Measurements from ENCODE around the gene PGM5. TPM values are rescaled to one million over a fixed set of nuclear protein-coding genes. Genes with fewer than 3 reads are reported as not detected.

PGM5 gene
- total and polyA plus RNA-seq, 2 donors from 2014 or later: 16.3 to 53.1 TPM

- H3K4me1 ChIP-seq (ENCODE audit: control insufficient read depth in 2 of 3, insufficient read depth in 2 of 3, low read depth in 1 of 3, low read length in 3 of 3): no peaks in the 10 kb centered on the region
- H3K9me3 ChIP-seq (ENCODE audit: control insufficient read depth in 2 of 3, insufficient read depth in 1 of 3, low read length in 3 of 3): no peaks in the 10 kb centered on the region
- peaks cover 0 to 2% (median 0%) of the 10 kb centered on the region in 3 donors for H3K36me3 ChIP-seq (ENCODE audit: control insufficient read depth in 2 of 3, insufficient read depth in 3 of 3, low read length in 3 of 3)
- no peaks in the 10 kb centered on the region for H3K27me3 ChIP-seq (ENCODE audit: control insufficient read depth, insufficient read depth, low read length)
- no peak for DNase-seq
- TF ChIP-seq CTCF (IDR thresholded peaks at IDR 0.05; ENCODE audit: borderline replicate concordance, extremely low read depth, insufficient read depth): no peak
- intact Hi-C loops (cut with DNase I): no loop called here
- H3K9ac ChIP-seq (ENCODE audit: low read length in 3 of 3): no peak overlapping the region
- H3K27ac ChIP-seq (ENCODE audit: low read depth in 2 of 2, low read length in 2 of 2): no peak overlapping the region
- no peak for FAIRE-seq
- H3K4me3 ChIP-seq (ENCODE audit: low read length in 3 of 3): no peak overlapping the region
Observed at GRCh38 chr9:68480807-68481206, 124.4 kb downstream of the PGM5 start.

- Histone ChIP-seq H3K27me3 (ENCODE audit: control insufficient read depth, insufficient read depth, low read length) (no peaks in the 10 kb centered on the region), H3K9ac (ENCODE audit: low read length in 3 of 3) (no peak overlapping the region), H3K36me3 (ENCODE audit: control insufficient read depth in 2 of 3, insufficient read depth in 3 of 3, low read length in 3 of 3) (peaks cover 0 to 5% (median 0%) of the 10 kb centered on the region in 3 donors), H3K27ac (ENCODE audit: low read depth in 2 of 2, low read length in 2 of 2) (no peak overlapping the region), H3K9me3 (ENCODE audit: control insufficient read depth in 2 of 3, insufficient read depth in 1 of 3, low read length in 3 of 3) (peaks cover 0 to 6% (median 5%) of the 10 kb centered on the region in 3 donors), H3K4me3 (ENCODE audit: low read length in 3 of 3) (no peak overlapping the region), H3K4me1 (ENCODE audit: control insufficient read depth in 2 of 3, insufficient read depth in 2 of 3, low read depth in 1 of 3, low read length in 3 of 3) (no peaks in the 10 kb centered on the region)
- DNase-seq (no peak), FAIRE-seq (no peak)
- intact Hi-C loops (cut with DNase I): no loop called here
- no peak for TF ChIP-seq CTCF (IDR thresholded peaks at IDR 0.05; ENCODE audit: borderline replicate concordance, extremely low read depth, insufficient read depth)
Observed at GRCh38 chr9:68482548-68482947, 126.1 kb downstream of the PGM5 start.

- FAIRE-seq (no peak), DNase-seq (no peak)
- intact Hi-C loops (cut with DNase I): no loop called here
- Histone ChIP-seq H3K27me3 (ENCODE audit: control insufficient read depth, insufficient read depth, low read length) (no peaks in the 10 kb centered on the region), H3K36me3 (ENCODE audit: control insufficient read depth in 2 of 3, insufficient read depth in 3 of 3, low read length in 3 of 3) (peaks cover 0 to 5% (median 0%) of the 10 kb centered on the region in 3 donors), H3K4me1 (ENCODE audit: control insufficient read depth in 2 of 3, insufficient read depth in 2 of 3, low read depth in 1 of 3, low read length in 3 of 3) (no peaks in the 10 kb centered on the region), H3K27ac (ENCODE audit: low read depth in 2 of 2, low read length in 2 of 2) (no peak overlapping the region), H3K4me3 (ENCODE audit: low read length in 3 of 3) (no peak overlapping the region), H3K9ac (ENCODE audit: low read length in 3 of 3) (no peak overlapping the region), H3K9me3 (ENCODE audit: control insufficient read depth in 2 of 3, insufficient read depth in 1 of 3, low read length in 3 of 3) (peaks cover 0 to 6% (median 5%) of the 10 kb centered on the region in 3 donors)
- no peak for TF ChIP-seq CTCF (IDR thresholded peaks at IDR 0.05; ENCODE audit: borderline replicate concordance, extremely low read depth, insufficient read depth)
Observed at GRCh38 chr9:68488126-68488525, 131.7 kb downstream of the PGM5 start.

GRCh38 chr9:68489646-68490045, 133.2 kb downstream of the PGM5 start:
- Histone ChIP-seq H3K9ac (ENCODE audit: low read length in 3 of 3) (no peak overlapping the region), H3K4me1 (ENCODE audit: control insufficient read depth in 2 of 3, insufficient read depth in 2 of 3, low read depth in 1 of 3, low read length in 3 of 3) (no peaks in the 10 kb centered on the region), H3K36me3 (ENCODE audit: control insufficient read depth in 2 of 3, insufficient read depth in 3 of 3, low read length in 3 of 3) (peaks cover 0 to 5% (median 0%) of the 10 kb centered on the region in 3 donors), H3K4me3 (ENCODE audit: low read length in 3 of 3) (no peak overlapping the region), H3K27ac (ENCODE audit: low read depth in 2 of 2, low read length in 2 of 2) (no peak overlapping the region), H3K27me3 (ENCODE audit: control insufficient read depth, insufficient read depth, low read length) (no peaks in the 10 kb centered on the region), H3K9me3 (ENCODE audit: control insufficient read depth in 2 of 3, insufficient read depth in 1 of 3, low read length in 3 of 3) (peaks cover 0 to 6% (median 5%) of the 10 kb centered on the region in 3 donors)
- intact Hi-C loops (cut with DNase I): no loop called here
- no peak for FAIRE-seq
- TF ChIP-seq CTCF (IDR thresholded peaks at IDR 0.05; ENCODE audit: borderline replicate concordance, extremely low read depth, insufficient read depth): no peak
- DNase-seq: peak in 2 of 5 donors; percentile 49

All from kidney (tissue), 14 donors.